ENCODE data around the gene STXBP5L.
"Not testable (repeated sequence)": the region's sequence is repeated elsewhere in the genome, so short reads cannot be mapped to it uniquely, and the experiment has no call there.

DNA sequence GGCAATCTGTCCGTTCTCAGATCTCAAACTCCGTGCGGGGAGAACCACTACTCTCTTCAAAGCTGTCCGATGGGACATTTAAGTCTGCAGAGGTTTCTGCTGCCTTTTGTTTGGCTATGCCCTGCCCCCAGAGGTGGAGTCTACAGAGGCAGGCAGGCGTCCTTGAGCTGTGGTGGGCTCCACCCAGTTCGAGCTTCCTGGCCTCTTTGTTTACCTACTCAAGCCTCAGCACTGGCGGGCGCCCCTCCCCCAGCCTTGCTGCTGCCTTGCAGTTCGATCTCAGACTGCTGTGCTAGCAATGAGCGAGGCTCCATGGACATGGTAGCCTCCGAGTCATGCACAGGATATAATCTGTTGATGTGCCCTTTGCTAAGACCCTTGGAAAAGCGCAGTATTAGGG, 543.7 kb downstream of the STXBP5L start:
- TF ChIP-seq, protein P1, sequence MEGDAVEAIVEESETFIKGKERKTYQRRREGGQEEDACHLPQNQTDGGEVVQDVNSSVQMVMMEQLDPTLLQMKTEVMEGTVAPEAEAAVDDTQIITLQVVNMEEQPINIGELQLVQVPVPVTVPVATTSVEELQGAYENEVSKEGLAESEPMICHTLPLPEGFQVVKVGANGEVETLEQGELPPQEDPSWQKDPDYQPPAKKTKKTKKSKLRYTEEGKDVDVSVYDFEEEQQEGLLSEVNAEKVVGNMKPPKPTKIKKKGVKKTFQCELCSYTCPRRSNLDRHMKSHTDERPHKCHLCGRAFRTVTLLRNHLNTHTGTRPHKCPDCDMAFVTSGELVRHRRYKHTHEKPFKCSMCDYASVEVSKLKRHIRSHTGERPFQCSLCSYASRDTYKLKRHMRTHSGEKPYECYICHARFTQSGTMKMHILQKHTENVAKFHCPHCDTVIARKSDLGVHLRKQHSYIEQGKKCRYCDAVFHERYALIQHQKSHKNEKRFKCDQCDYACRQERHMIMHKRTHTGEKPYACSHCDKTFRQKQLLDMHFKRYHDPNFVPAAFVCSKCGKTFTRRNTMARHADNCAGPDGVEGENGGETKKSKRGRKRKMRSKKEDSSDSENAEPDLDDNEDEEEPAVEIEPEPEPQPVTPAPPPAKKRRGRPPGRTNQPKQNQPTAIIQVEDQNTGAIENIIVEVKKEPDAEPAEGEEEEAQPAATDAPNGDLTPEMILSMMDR (IDR thresholded peaks at IDR 0.05), result not testable (repeated sequence)
- TF ChIP-seq POLR2A (IDR thresholded peaks at IDR 0.05), result not testable (repeated sequence)
